Upper lobe of left lung (tissue), 4 donors: ENCODE measurements around the gene BRDT.

Experiments used
- EP300 ChIP-seq, 4 donors: sonication (generic); formaldehyde crosslinking; IDR thresholded peaks; one replicate each; pipeline ENCODE4 v1.5.1; 2017; ENCODE audit warnings: antibody characterized with exemption in 4 of 4, control low read depth in 2 of 4
- POLR2A ChIP-seq, 4 donors: fragments of 450-650 bp; IDR thresholded peaks; one replicate each; pipeline ENCODE4 v1.5.1; 2016 to 2017; ENCODE audit warnings: antibody characterized with exemption in 4 of 4, mild to moderate bottlenecking in 2 of 4

DNA sequence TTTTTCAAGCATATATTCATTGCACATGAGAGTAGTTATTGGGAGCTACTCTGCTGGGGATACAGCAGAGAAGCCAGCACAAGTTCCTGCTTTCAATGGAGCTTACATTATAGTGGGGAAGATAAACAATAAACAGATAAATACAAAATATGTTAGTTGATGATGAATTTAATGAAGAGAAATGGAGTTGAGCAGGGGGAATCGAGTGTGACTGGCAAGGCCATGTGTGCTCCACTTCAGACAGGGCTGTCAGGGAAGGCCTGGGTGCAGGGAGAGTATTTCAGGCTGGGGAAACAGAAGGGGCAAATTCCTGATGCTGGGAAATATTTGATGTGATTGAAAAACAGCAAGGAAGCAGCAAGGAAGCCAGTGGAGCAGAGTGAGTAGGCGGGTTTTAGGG lies 21.2 kb upstream of the BRDT start:
- no peak for TF ChIP-seq EP300 (IDR thresholded peaks at IDR 0.05)
- TF ChIP-seq POLR2A (IDR thresholded peaks at IDR 0.05), result no peak
